HG03196 (cell line): Measurements from ENCODE around the gene TGM6.

Experiments
- ATAC-seq: cut with Tn5 transposase; IDR thresholded peaks from one replicate; pipeline ENCODE4 v1.9.1; 2021; ENCODE audit not compliant: unreplicated experiment

Gene TGM6

DNA sequence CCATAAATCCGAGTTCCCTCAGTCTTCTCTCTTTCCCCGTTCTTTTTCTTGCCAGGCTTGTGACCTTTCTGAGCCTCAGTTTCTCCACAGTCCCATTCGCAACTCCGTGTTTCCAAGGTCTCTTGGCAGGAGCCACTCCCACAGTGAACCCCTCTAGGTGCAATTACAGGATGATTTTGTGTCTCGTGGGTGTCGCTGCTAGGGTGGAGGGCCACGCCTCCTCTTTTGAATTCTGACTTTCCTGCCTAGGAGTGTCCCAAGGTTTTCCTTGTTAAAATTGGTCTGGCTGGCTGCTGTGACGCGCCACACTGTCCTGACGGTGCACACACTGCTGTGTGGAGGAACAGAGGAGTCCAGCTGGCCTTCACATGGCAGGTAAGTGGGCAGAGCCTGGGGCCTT, at the start of gene TGM6:
Gene TGM6 (plus strand): TSS at position 301 of the 400 bp plus-strand sequence. CDS start 68 bp downstream, at position 369.
- no peak for ATAC-seq

DNA sequence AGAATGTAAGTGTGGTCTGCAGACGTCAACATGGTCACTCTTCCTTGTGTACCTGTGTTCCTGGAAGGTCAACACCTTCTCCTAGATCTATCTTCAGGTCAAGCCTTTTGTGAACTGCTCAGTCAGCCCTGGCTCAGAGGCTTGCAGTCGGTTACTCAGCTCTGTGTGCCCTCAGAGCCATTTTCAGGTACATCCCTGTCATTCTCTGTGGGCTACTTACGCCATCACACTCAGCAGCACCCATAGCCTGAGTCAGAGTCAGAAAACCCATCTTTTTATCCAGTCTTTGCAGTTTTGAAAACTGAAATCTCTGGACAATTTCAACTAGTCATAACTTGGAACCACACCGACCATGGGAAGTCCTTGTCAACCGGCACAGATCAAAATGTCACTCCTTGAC, 49.6 kb upstream of the TGM6 start:
- ATAC-seq: no peak

DNA sequence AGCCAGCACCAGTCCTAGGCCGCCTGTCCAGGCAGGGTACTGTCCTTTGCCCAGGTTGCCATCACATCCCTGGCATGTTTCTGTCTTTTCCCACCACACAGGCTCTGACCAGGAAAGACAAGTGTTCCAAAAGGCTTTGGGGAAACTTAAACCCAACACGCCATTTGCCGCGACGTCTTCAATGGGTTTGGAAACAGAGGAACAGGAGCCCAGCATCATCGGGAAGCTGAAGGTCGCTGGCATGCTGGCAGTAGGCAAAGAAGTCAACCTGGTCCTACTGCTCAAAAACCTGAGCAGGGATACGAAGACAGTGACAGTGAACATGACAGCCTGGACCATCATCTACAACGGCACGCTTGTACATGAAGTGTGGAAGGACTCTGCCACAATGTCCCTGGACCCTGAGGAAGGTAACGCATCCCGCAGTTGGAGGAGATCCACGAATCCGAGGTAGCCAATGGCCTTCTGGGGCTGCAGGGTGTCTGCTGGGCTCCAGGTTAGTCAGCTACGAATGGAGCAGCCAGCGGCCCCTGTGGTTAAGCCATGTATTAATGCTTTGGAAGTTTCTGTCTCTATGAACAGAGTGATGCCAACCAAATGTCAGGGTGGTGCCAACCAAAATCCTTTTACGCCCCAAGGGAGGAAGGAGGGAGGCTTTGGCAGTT, 48.7 kb upstream of the TGM6 start:
- no peak for ATAC-seq

DNA sequence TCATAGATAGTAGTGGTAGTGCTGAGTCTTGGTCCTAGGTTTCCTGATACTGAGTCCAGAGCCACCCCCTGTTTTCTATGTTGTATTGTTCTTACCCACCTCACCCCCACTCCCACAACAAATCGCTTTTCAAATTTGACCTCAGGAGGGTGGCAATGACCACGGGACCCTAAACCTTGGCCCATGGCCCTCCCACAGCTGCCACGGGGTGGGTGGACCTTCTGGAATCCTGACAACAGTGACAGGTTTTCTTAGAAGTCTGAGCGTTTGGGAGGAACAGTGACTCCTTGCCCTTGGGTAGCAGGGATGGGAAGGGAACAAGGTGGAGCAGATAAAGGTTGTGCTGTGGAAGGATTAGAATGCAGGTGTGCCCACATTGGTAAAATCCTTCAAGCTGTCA, 48.0 kb upstream of the TGM6 start:
- no peak for ATAC-seq

DNA sequence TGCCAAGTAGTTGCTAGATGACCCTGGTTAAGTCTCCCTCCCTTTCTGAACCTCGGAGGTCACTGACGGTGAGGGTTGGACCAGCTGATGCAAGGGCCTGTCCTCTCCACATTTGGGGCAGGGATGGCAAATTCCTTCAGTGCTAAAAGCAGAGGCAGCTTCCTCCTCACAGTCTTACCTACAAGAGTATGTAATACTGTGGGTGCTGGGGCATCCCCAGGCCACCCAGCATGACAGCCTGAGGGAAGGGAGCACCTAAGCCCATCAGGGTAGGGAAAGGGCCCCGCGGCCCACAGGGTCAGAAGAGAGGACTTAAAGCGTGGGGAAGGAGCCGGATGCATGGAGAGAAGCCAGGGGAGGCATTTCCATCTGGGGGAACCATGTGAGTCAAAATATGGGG, 46.9 kb upstream of the TGM6 start:
- no peak for ATAC-seq

DNA sequence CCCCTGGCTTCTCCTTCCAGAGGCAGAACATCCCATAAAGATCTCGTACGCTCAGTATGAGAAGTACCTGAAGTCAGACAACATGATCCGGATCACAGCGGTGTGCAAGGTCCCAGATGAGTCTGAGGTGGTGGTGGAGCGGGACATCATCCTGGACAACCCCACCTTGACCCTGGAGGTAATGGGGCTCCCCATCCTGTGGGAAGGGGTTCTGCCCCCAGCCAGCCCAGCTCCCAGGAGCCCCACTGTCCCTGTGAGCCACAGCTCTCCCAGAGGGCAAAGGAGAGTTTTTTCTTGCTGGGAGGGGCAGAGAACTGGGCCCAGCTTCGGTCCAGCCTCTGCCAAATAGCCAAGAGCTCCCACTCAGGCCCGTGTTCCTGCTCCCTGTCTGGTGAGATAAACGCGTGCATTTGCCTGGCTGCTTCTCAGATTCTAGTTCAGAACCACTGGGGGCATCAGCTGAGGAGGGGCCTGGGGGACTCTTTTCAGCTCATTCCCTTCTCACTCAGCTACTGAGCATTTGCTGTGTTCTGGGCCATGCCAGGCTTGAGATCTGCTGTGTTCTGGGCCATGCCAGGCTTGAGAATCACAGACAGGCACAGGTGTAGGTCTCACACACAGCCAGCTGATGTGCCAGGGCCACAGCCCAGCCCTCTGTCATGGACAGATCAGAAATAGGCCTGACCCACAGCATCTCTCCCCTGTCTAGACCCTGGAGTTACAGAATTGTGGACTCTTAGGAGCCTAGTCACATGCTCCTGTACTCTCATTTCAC, 45.4 kb upstream of the TGM6 start:
- ATAC-seq: no peak

DNA sequence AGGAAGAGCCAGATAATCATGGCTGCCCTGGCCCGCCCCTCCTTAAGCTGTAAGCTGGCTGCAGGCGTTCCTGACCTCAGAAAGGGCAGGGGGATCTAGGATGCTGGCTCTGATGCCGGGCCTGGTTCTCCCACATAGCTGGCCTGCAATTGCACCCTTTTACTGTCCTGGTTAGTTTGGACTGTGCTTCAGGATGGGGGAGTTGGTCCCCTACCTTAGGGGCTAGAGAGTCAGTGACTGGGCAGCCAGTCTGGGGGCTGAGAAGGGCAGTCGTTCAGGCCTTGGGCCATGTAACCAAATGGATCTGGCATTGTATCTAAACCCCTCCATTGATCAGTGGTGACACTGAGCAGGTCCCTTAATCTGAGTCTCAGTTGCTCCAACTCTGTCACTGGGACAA, 44.2 kb upstream of the TGM6 start:
- ATAC-seq: no peak

DNA sequence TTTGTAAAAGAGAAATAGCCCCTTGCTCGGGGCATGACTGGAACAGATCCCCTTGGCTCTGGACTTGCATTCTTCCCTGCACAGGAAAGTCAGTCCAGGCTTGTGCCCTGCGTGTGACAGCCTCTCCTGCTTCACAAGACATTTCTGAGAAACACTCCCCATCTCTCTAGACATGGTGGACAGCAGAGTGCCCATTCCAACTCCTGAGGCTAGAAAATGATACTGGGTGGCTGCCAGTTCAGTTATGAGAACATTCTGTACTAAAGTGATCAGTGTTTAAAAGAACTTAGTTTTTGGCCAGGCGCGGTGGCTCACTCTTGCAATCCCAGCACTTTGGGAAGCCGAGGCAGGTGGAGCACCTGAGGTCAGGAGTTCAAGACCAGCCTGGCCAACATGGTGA, 43.6 kb upstream of the TGM6 start:
- ATAC-seq: no peak

DNA sequence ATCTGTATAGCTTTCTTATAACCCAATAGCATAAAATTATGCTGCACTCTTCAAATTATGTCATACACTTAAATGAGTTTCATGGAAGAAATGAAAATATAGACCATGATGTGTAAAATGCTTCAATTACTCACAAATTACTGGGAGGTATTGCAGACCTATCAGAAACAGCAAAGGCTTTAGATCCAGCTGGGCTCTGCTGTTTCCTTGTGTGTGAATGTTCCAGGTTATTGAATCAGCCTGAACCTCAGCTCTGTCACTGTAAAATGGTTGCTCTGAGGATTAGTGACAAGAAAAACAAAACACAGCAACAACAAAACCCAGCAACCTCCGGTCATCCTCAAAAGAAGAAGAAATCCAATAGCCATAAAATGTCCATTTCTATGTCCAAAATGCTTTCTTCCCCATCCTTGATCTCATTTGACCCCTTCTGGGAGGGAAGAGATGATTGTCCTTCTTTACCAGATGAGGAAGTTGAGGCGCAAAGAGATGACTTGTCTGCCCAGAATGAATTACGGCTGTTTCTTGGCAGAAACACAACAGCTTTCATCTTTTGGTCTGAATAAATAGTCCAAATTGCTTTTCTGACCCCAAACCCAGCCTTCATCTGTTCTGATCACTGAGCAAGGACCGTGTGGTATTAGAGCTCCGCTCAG, 42.2 kb upstream of the TGM6 start:
- ATAC-seq: no peak

DNA sequence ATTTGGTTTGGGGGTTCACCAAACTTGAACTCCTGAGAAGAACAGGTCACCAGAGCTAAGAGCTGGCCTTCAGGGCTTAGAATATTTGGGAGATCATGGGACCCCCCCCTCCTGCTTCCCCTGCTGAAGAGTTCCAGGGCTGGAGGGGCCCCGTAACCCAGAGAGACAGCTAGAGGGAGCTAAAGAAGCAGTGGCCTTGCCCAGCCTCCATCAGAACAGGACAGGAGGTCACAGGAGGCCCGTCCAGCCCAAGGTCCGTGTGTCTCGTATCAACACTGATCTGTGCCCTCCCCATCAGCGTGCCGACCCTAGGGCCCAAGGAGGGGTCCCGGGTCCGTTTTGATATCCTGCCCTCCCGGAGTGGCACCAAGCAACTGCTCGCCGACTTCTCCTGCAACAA, 40.6 kb upstream of the TGM6 start:
- ATAC-seq: no peak

DNA sequence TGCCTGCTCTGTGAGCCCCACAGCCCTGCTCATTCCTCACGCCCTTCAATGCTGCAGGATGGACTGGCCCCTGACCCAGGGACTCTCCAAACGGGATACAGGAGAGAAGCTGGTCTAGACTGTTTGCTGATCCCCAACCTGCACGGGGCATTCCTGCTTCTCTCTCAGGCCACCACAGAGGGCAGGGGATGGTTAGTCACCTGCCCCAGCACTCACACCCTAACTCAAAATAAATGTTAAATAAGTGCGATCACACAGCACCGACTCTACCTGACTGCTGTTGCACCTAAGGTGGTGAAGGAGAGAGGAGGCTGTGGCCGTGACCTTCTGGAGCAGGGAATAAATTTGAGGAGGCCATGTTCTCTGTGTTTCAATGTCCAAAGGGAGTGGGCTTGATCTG, 39.9 kb upstream of the TGM6 start:
- ATAC-seq: no peak

DNA sequence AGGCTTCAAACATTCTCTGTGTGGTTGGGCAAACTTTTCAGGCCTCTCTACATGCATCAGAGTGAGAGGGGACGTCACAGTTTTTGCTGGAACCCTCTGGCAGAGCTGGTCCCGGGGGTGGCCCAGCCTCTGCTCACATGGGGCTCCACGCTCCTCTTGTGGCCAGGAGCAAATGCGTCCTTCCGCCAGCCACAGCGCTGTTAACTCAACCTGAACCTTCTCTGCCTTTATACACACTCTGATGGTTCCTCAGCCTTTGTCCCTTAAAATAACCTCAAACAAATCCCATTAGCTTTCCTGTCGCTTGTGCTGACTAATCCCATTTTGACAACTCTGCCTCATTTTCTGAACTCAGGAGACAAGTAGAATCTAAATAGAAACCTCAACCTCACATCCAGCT, 39.4 kb upstream of the TGM6 start:
- ATAC-seq: no peak

DNA sequence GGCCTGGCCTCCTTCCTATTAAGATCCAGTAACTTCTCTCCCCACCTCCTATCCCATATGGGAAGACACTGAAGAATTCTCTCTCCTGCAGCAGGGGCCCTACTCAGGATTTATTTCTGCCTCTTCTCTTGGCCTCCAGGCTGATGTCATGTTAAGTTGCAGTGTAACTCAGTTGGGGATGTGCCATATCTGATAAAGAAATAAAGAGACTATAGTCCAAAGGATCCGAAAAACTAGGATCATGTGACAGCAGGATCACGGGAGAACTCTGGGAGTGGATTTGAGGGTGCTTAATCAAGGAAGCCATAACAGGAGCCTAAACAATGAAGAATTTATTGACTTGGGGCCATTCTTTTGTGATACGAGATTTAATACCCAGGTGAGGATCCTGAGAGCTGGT, 38.5 kb upstream of the TGM6 start:
- ATAC-seq: no peak

DNA sequence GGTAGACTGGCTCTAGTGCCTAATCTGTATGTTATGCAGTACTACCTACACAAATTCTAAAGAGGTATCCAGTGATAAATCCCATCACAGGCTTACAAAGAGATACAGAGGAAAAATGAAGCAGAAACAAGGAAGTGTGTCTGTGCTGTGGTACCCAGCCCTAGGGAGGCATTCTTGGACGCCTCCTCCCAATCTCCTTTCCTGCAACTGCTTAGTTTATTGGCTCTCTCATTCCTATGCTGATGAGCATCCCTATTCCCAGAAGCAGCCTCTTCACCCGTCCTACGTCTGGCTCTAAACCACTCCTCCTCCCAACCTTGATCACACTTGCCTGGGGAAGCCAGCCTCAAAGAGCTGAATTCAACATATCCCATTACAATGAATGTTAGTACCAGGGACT, 34.5 kb upstream of the TGM6 start:
- ATAC-seq: no peak

DNA sequence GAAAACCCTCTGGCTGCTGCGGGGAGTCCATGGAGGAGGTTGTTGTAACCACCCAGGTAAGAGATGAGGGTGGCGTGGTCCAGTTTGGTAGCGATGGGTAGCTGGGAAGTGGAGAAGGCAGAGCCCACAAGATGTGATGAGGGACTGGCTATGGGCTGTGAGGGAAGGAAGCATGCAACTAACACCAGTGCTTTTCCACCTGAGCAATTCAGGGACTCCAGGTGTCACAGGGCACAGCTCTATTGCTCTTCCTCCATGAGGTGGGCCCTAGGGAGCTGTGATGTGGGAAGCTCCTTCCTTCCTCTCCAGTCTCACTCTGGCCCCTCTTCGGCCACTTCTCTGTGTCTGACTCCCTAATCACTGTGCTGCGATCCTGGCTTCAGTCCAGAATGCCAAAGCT, 32.4 kb upstream of the TGM6 start:
- no peak for ATAC-seq

DNA sequence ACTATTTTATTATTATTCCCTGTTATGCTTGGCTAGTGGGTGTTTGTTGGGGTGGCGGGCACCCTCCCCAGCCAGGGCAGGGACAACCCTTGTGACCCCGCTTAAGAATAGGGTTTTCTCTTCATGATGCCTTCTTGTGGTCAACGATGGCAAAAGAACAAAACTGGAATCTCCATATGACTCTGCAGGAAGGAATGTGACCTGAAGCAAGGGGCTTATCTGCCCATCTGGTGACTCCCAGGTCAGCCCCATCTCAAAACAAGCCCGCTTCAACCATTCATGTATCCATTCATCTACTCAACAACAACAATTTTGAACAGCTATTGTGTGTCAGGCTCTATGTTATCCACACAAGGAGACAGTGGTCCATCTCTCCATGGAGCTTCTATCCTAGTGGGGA, 30.9 kb upstream of the TGM6 start:
- no peak for ATAC-seq

DNA sequence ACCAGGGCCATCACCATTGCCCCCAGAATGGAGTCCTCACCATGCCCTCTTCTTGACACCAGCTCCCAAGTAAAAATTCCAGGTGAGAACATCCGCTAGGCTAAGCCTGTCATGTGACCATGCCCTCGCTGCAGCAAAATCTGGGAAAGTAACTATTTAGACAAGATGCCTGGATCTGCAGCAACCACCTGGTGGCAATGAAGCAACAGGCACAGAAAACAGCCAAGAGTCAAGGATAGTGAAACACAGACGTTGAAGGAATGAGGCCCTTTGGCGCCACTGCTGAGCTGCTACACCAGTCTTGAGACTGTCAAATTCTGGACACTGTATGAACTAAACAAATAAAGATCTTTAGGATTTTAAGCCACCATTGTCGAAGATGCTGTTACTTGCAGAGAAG, 30.1 kb upstream of the TGM6 start:
- no peak for ATAC-seq

DNA sequence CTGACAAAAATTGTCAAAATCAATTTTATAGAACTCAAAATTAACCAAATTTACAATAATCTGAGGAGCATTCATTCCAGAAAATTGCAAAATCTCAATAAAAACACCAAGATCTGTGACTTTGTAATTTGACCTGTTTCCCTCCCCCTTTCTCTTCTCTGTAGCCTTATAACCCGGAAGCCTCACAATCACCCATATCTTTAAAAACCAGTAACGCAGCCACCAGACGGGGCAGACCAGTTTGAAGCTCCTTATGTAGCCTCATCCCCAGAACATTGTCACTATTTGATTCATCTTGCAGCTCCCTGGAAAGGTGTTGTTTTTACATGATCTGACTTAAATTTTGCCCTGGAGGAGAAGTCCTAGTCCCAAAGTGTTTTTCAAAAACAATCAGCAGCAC, 27.5 kb upstream of the TGM6 start:
- ATAC-seq: no peak

DNA sequence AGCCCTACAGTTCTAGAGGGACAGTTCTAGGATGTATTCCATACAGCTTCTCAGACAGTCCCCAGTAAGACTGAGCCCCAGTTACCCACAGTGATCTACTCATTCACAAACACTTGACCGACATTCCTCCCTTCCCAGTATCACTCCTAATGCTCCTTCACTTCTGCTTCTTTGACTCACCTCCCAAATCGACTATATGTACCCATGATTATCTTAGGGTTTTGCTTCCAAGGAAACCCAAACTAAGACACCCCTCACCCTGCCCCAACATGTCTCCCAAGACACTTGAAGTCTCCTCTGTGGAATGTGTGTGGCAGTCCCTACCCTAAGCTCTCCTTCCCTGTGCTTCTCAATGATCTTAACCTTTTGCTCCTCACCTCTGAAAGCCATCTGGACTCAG, 23.6 kb upstream of the TGM6 start:
- ATAC-seq: no peak

DNA sequence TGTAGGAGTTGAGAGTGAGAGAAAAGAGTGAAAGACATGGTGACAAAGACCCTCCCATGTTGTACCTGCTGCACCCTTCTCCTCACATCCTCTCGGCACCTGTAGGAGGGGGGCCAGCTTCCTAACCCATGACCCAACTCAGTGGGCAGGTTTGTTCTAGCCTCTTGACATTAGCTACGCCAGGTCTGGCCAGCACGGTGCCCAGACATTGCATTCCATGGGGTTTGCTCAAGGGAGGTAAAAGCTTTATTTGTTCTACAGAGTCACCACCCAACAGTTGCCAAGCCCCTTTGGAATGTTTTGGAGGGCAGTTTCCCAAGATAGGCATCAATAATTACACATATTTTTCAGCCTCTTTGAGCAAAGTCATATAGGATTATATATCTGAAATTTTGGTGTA, 22.7 kb upstream of the TGM6 start:
- ATAC-seq: no peak

DNA sequence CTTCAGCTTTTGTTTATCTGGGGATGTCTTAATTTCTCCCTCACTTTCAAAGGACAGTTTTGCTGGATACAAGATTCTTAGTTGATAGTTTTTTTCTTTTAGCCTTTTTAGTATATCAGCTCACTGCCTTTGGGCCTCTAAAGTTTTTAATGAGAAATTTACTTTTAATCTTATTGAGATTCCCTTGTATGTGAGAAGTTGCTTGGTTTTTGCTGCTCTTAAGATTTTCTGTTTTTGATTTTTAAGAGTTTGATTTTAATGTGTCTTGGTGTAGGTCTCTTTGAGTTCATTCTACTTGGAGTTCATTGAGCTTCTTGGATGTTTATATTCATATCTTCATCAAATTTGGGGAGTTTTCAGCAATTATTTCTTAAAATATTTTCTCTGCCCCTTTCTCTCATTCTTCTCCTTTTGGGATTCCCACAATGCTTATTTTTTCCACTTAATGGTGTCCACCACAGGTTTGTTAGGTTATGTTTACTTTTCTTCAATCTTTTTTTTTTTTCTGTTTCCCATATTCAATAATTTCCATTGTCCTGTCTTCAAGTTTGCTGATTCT, 19.6 kb upstream of the TGM6 start:
- no peak for ATAC-seq

DNA sequence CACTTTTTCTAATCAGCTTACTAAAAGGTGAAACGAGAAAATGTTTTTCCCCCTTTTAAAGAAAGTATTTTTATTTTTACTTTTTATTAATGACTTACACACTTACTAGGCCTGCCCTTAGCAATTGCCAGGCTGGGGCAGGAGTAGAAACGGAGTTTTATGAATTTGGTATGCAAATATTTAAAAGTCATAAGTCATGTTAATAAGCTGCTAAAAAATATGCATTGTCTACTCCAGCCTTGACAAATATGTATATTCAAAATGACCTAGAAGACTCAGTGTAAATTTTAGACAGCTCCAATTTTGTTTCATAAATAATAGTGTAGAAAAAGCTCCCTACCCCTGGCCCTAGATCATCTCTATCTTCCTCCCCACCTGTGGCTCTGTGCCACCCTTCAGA, 17.5 kb upstream of the TGM6 start:
- ATAC-seq: no peak
